ENCODE data around the gene THRA.

Gene THRA

GRCh38 chr17:40025559-40025958 is 37.2 kb upstream of the THRA start:
- TF ChIP-seq SIN3A (IDR thresholded peaks at IDR 0.05; ENCODE audit: borderline replicate concordance, insufficient read depth, low read length) (no peak), TAF1 (IDR thresholded peaks at IDR 0.05; ENCODE audit: borderline replicate concordance, insufficient read depth, low read length) (no peak), FOXP2 (optimal IDR thresholded peaks at IDR 0.05; ENCODE audit: borderline replicate concordance, extremely low read depth, extremely low read length, insufficient read depth) (no peak), POLR2AphosphoS5 (IDR thresholded peaks at IDR 0.05; ENCODE audit: low read depth, low read length) (no peak)
- TF ChIP-seq, protein P1, sequence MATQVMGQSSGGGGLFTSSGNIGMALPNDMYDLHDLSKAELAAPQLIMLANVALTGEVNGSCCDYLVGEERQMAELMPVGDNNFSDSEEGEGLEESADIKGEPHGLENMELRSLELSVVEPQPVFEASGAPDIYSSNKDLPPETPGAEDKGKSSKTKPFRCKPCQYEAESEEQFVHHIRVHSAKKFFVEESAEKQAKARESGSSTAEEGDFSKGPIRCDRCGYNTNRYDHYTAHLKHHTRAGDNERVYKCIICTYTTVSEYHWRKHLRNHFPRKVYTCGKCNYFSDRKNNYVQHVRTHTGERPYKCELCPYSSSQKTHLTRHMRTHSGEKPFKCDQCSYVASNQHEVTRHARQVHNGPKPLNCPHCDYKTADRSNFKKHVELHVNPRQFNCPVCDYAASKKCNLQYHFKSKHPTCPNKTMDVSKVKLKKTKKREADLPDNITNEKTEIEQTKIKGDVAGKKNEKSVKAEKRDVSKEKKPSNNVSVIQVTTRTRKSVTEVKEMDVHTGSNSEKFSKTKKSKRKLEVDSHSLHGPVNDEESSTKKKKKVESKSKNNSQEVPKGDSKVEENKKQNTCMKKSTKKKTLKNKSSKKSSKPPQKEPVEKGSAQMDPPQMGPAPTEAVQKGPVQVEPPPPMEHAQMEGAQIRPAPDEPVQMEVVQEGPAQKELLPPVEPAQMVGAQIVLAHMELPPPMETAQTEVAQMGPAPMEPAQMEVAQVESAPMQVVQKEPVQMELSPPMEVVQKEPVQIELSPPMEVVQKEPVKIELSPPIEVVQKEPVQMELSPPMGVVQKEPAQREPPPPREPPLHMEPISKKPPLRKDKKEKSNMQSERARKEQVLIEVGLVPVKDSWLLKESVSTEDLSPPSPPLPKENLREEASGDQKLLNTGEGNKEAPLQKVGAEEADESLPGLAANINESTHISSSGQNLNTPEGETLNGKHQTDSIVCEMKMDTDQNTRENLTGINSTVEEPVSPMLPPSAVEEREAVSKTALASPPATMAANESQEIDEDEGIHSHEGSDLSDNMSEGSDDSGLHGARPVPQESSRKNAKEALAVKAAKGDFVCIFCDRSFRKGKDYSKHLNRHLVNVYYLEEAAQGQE (IDR thresholded peaks at IDR 0.05; ENCODE audit: insufficient read depth in 1 of 2, low read depth in 2 of 2, low read length in 2 of 2) = no peak

- TF ChIP-seq, protein P1 (IDR thresholded peaks at IDR 0.05; ENCODE audit: insufficient read depth in 1 of 2, low read depth in 2 of 2, low read length in 2 of 2) = no peak
- TF ChIP-seq FOXP2 (optimal IDR thresholded peaks at IDR 0.05; ENCODE audit: borderline replicate concordance, extremely low read depth, extremely low read length, insufficient read depth) (no peak), TAF1 (IDR thresholded peaks at IDR 0.05; ENCODE audit: borderline replicate concordance, insufficient read depth, low read length) (no peak), SIN3A (IDR thresholded peaks at IDR 0.05; ENCODE audit: borderline replicate concordance, insufficient read depth, low read length) (no peak), POLR2AphosphoS5 (IDR thresholded peaks at IDR 0.05; ENCODE audit: low read depth, low read length) (no peak)
Observed at GRCh38 chr17:40025991-40026815, 36.6 kb upstream of the THRA start.

DNA sequence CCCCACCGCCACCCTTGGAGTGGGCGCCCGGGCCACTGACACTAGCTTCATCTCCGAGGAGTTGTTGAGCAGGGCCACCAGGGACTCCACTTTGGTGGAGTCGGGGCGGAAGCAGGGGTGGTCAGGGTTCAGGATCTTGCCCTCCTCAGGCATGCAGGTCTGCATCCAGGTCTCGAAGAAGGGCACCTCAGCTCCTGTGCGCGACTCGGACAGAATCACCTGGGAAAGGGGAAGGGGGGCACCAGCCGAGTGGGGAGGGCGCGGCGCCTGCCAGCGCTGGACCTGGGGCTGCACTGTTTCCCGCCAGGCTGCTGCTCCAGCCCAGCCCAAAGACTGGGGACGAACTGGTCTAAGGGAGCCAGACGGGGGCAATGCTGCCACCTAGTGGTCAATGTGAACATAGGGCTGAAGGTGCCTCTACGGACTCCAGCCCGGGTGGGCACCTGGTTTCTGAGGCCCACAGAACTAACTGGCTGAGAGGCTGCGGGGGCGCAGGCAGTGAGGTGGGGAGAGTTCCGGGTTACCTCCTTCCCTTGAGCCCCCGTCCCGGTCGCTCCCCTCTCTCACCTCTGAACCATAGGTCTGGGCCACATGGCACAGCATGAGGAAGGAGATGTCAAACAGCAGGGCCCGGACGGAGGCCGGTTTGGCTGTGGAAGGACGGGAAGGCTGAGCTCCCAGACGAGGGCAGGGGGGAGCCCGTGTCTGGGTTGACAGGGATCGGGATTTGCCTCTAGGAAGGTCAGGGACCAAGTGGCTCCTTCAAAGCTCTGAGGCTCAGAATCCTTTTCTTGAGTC is 35.8 kb upstream of the THRA start:
- peak; percentile 48 for TF ChIP-seq FOXP2 (optimal IDR thresholded peaks at IDR 0.05; ENCODE audit: borderline replicate concordance, extremely low read depth, extremely low read length, insufficient read depth)
- no peak for TF ChIP-seq SIN3A (IDR thresholded peaks at IDR 0.05; ENCODE audit: borderline replicate concordance, insufficient read depth, low read length)

DNA sequence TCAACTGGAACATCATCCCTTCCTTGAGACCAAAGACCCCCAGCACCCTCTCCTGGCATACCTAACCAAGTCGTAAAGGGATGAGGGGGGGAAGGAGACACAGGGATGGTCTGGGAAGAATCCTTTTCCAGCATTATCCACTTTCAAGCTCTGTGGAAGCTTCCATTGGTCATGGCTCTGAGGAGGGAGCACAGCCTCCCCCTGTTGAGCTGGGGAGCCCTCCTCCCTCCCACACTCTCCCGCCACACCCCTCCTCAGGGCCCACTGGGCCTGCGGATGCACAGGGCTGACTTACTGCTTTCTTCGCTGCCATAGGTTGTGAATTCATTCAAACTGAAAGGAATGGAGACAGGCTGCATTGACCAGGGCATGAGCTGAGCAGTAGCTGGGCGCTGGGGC is 35.2 kb upstream of the THRA start:
- no peak for TF ChIP-seq POLR2AphosphoS5 (IDR thresholded peaks at IDR 0.05; ENCODE audit: low read depth, low read length)

DNA sequence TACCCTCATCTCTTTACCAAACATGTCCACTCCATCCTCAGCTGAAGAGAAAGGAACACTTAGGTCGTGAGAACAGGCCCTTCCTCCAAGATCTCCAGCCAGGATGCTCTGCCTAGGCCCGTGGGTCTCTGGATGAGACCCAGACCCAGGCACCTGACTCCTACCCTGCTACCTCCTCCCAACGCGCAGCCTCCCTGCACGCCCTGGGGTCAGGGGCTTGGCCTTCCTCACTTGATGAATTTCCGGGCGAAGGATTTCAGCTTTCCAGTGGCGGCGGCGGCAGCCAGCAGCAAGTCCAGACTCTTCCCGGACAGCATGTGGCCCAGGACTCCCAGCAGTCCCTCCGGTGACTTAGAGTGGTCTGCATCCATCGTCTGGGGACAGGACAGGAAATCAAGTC is 34.2 kb upstream of the THRA start:
- TF ChIP-seq SIN3A (IDR thresholded peaks at IDR 0.05; ENCODE audit: borderline replicate concordance, insufficient read depth, low read length) (no peak), FOXP2 (optimal IDR thresholded peaks at IDR 0.05; ENCODE audit: borderline replicate concordance, extremely low read depth, extremely low read length, insufficient read depth) (no peak), POLR2AphosphoS5 (IDR thresholded peaks at IDR 0.05; ENCODE audit: low read depth, low read length) (no peak)

- TF ChIP-seq, protein P1 (IDR thresholded peaks at IDR 0.05; ENCODE audit: insufficient read depth in 1 of 2, low read depth in 2 of 2, low read length in 2 of 2) = no peak
- TF ChIP-seq POLR2AphosphoS5 (IDR thresholded peaks at IDR 0.05; ENCODE audit: low read depth, low read length) (no peak), FOXP2 (optimal IDR thresholded peaks at IDR 0.05; ENCODE audit: borderline replicate concordance, extremely low read depth, extremely low read length, insufficient read depth) (no peak), TAF1 (IDR thresholded peaks at IDR 0.05; ENCODE audit: borderline replicate concordance, insufficient read depth, low read length) (no peak), SIN3A (IDR thresholded peaks at IDR 0.05; ENCODE audit: borderline replicate concordance, insufficient read depth, low read length) (no peak)
Observed at GRCh38 chr17:40031706-40032105, 31.1 kb upstream of the THRA start.
